Cardiac muscle cell (in vitro differentiated cells and primary cell): ENCODE measurements around the gene PPOX. TPM values are rescaled to one million over a fixed set of nuclear protein-coding genes. Genes with fewer than 3 reads are reported as not detected.

Experiments
- DNase-seq, 2 donors: peaks; one replicate each; pipeline versions ENCODE4 v3.0.0 to v3.0.0-alpha.2; 2010 to 2017; ENCODE audit warnings: low read depth in 1 of 2, low spot score in 1 of 2
- H3K27ac ChIP-seq: fragments of 200-600 bp; sonication (generic); 2 replicates; pipeline ENCODE4 v1.5.1; 2016
- H3K27me3 ChIP-seq: fragments of 200-600 bp; sonication (generic); 2 replicates; pipeline ENCODE4 v1.6.0; 2016; ENCODE audit warnings: control low read depth
- H3K36me3 ChIP-seq: fragments of 200-600 bp; sonication (generic); 2 replicates; pipeline ENCODE4 v1.5.1; 2016; ENCODE audit warnings: control low read depth
- H3K4me1 ChIP-seq: fragments of 200-600 bp; sonication (generic); 2 replicates; pipeline ENCODE4 v1.8.1; 2017; ENCODE audit warnings: low read depth, mild to moderate bottlenecking, mixed run types
- H3K4me3 ChIP-seq: fragments of 200-600 bp; sonication (generic); 2 replicates; pipeline ENCODE4 v1.5.1; 2016; ENCODE audit warnings: mild to moderate bottlenecking
- H3K9me3 ChIP-seq: fragments of 200-600 bp; sonication (generic); 2 replicates; pipeline ENCODE4 v1.5.1; 2017; ENCODE audit warnings: low read depth, mild to moderate bottlenecking, control low read depth
- polyA plus RNA-seq: library from polyadenylated mRNA; unstranded; fragments of >200 nt; fragmentation: Nextera tagmentation; extraction: Ambion mirVana; gene quantifications from 2 replicates; pipeline ENCODE4 v1.2.1, GENCODE V29; 2016
- total RNA-seq: library from RNA; depleted of rRNA; stranded (reverse); fragments of >200 nt; gene quantifications from 2 replicates; pipeline ENCODE4 v1.2.3, GENCODE V29; 2016
- TF ChIP-seq, protein P1 (sequence below): IDR thresholded peaks from 2 replicates; pipeline ENCODE4 v1.5.1; 2012; ENCODE audit warnings: low read depth, mild to moderate bottlenecking, low read length

PPOX gene
- total and polyA plus RNA-seq, 2 experiments from 2014 or later = 53.8 to 67.1 TPM

DNA sequence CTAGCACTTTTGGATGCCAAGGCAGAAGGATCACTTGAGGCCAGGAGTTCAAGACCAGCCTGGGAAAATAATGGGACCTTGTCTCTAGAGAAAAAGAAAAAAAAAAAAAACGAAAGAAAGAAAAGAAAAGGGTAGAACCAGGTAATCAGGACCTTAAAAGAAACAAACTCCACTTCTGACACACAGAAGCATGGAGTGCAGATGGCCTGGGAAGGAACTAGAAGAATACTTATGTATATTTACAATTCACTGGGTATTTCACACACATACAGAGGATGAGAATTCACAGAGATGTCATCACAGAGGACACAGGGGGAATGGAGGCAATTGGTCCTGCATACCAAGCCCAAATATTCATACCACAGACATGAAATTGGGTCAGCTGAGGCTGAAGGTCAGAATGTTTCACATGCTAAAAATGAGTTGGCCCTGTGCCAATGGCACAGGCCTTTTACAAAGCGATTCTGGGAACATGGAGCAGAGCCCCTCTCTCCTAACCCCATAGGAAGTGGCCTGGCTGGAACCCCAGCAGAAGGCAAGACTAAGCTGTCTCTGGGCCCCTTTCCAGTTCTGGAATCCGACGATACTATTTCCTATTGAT lies 6.7 kb downstream of the PPOX start:
- peak in 1 of 2 donors; percentile 91 for DNase-seq
- Histone ChIP-seq H3K27ac (no peak overlapping the region), H3K9me3 (no peaks in the 10 kb centered on the region), H3K27me3 (no peaks in the 10 kb centered on the region), H3K4me3 (no peak overlapping the region), H3K4me1 (no peaks in the 10 kb centered on the region), H3K36me3 (peaks cover 37% of the 10 kb centered on the region)
- TF ChIP-seq, protein P1, sequence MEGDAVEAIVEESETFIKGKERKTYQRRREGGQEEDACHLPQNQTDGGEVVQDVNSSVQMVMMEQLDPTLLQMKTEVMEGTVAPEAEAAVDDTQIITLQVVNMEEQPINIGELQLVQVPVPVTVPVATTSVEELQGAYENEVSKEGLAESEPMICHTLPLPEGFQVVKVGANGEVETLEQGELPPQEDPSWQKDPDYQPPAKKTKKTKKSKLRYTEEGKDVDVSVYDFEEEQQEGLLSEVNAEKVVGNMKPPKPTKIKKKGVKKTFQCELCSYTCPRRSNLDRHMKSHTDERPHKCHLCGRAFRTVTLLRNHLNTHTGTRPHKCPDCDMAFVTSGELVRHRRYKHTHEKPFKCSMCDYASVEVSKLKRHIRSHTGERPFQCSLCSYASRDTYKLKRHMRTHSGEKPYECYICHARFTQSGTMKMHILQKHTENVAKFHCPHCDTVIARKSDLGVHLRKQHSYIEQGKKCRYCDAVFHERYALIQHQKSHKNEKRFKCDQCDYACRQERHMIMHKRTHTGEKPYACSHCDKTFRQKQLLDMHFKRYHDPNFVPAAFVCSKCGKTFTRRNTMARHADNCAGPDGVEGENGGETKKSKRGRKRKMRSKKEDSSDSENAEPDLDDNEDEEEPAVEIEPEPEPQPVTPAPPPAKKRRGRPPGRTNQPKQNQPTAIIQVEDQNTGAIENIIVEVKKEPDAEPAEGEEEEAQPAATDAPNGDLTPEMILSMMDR = no peak

DNA sequence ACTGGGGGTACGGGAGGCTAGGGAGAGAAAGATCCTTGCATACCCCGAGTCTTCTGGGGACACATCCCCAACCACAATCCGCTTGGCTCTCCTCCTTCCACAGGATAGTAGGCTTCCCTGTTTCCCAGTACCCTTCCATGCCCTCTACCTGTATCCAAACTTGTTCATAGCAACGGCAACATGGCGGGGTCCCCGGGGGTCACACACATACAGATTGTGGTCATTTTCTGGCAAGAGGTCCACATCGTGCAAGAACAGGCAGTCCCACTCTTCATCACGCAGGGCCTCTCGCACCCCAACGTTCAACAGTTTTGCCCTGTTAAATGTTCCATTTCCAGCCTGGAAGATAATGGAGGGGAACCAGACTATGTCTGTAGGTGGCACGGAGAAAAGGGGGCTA lies 7.5 kb downstream of the PPOX start:
- H3K4me1 ChIP-seq = no peaks in the 10 kb centered on the region
- H3K4me3 ChIP-seq = no peak overlapping the region
- H3K36me3 ChIP-seq = peaks cover 37% of the 10 kb centered on the region
- H3K27ac ChIP-seq = no peak overlapping the region
- no peaks in the 10 kb centered on the region for H3K9me3 ChIP-seq
- DNase-seq = no peak
- TF ChIP-seq, protein P1 = no peak
- no peaks in the 10 kb centered on the region for H3K27me3 ChIP-seq

DNA sequence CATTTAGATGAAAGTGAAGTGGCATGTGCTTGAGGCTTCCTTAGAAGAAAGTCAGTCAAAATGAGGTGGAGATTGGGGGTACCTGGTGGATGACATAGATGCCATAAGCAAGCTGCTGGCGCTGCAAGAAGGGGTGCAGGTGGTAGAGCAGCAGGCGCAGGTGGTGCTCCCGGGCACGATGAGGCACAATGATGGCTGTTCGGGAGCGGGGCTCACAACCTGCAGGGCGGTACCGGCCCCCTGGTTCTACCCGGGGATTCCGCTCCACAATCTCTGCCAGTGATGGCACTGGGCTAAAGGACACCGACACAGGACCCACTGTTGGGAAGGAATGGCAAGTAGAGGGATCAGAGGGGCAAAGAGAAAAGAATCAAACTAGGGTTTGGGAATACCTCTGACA lies 8.7 kb downstream of the PPOX start:
- no peak overlapping the region for H3K27ac ChIP-seq
- peaks cover 37% of the 10 kb centered on the region for H3K36me3 ChIP-seq
- H3K4me1 ChIP-seq = no peaks in the 10 kb centered on the region
- no peak for DNase-seq
- TF ChIP-seq, protein P1 = no peak
- H3K4me3 ChIP-seq = no peak overlapping the region
- no peaks in the 10 kb centered on the region for H3K9me3 ChIP-seq
- H3K27me3 ChIP-seq = no peaks in the 10 kb centered on the region

DNA sequence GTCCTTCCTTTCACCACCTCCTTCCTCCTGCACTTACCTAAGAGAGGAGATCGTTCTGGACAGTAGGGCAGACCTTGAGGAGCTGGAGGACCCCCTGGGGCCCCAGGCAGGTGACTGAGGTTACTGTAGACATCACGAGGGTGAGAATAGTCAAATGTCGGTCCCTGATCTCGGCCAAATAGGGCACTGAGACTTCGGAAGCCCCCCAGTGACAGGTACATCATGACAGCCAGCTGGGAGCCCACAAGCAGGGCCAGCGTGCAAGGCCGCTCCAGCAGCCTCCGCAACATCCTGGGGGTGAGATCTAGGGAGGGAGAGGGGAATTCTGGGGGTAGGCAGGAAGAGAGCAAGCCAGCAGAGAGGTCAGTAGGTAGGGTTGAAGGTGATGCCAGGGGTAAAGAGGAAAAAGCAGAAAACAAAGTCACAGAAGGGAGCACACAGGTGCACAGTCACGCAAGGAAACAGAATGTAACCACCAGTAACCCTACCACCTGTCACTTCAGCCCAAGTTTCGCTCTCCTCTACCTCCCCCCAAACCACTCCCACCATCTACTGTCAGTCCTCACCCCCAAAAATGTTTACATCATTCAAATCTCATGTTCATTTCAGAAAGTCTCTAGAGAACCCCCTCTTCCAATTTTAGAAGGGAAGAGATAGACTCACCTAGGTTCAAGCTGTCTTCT lies 9.7 kb downstream of the PPOX start:
- H3K4me3 ChIP-seq = no peak overlapping the region
- TF ChIP-seq, protein P1 = no peak
- no peak for DNase-seq

GRCh38 chr1:161176468-161177111 lies 10.4 kb downstream of the PPOX start:
- Histone ChIP-seq H3K4me3 (peak overlapping the region; percentile 61), H3K4me1 (no peaks in the 10 kb centered on the region), H3K36me3 (peaks cover 23% of the 10 kb centered on the region), H3K27ac (peak overlapping the region; percentile 44), H3K27me3 (no peaks in the 10 kb centered on the region), H3K9me3 (no peaks in the 10 kb centered on the region)
- DNase-seq = no peak
- TF ChIP-seq, protein P1 = no peak

More for the DNA sequence above, 9.7 kb downstream of the PPOX start:
- Histone ChIP-seq H3K36me3 (peaks cover 29% of the 10 kb centered on the region), H3K4me1 (no peaks in the 10 kb centered on the region), H3K9me3 (no peaks in the 10 kb centered on the region), H3K27me3 (no peaks in the 10 kb centered on the region), H3K27ac (no peak overlapping the region)
